Breast epithelium (tissue), 3 donors: Measurements from ENCODE around the gene APEX2.

ENCODE experiments used
- CTCF ChIP-seq, 3 donors: fragments of 450-650 bp; IDR thresholded peaks; one replicate each; pipeline ENCODE4 v1.5.1; 2016 to 2017; ENCODE audit warnings: antibody characterized with exemption in 3 of 3, mild to moderate bottlenecking in 3 of 3, moderate library complexity in 3 of 3
- POLR2A ChIP-seq: fragments of 450-650 bp; IDR thresholded peaks from one replicate; pipeline ENCODE4 v1.6.1; 2016; ENCODE audit warnings: antibody characterized with exemption, mild to moderate bottlenecking, moderate library complexity
- POLR2AphosphoS5 ChIP-seq, 3 donors: sonication (generic); formaldehyde crosslinking; IDR thresholded peaks; one replicate each; pipeline ENCODE4 v1.6.1; 2017; ENCODE audit warnings: antibody characterized with exemption in 3 of 3

GRCh38 chrX:55011294-55011693 lies 11.1 kb downstream of the APEX2 start:
- TF ChIP-seq CTCF (IDR thresholded peaks at IDR 0.05), result no peak
- TF ChIP-seq POLR2A, result no peak
- no peak for TF ChIP-seq POLR2AphosphoS5 (IDR thresholded peaks at IDR 0.05)
